GM21447 (cell line): Measurements from ENCODE around the gene CYP21A2.
"Not testable (repeated sequence)": the region's sequence is repeated elsewhere in the genome, so short reads cannot be mapped to it uniquely, and the experiment has no call there.

Experiments used
- ATAC-seq: cut with Tn5 transposase; IDR thresholded peaks from one replicate; pipeline ENCODE4 v1.9.1; 2021; ENCODE audit not compliant: unreplicated experiment

Gene CYP21A2

GRCh38 chr6:32029553-32029952 lies 8.7 kb upstream of the CYP21A2 start:
- ATAC-seq = not testable (repeated sequence)

GRCh38 chr6:32035283-32036013 lies 2.8 kb upstream of the CYP21A2 start:
- ATAC-seq = not testable (repeated sequence)

GRCh38 chr6:32037136-32037535 lies 1.1 kb upstream of the CYP21A2 start:
- ATAC-seq = not testable (repeated sequence)

- ATAC-seq = not testable (repeated sequence)
Observed at GRCh38 chr6:32038878-32039277, 663 bp downstream of the CYP21A2 start.

GRCh38 chr6:32039321-32040274 lies 1.4 kb downstream of the CYP21A2 start:
- ATAC-seq = not testable (repeated sequence)

GRCh38 chr6:32040299-32041049 lies 2.3 kb downstream of the CYP21A2 start:
- ATAC-seq = not testable (repeated sequence)

- not testable (repeated sequence) for ATAC-seq
Observed at GRCh38 chr6:32041050-32041321, 2.8 kb downstream of the CYP21A2 start.

GRCh38 chr6:32041385-32041784 lies 3.2 kb downstream of the CYP21A2 start:
- ATAC-seq = not testable (repeated sequence)

GRCh38 chr6:32042276-32042675 lies 4.1 kb downstream of the CYP21A2 start:
- ATAC-seq = not testable (repeated sequence)

- not testable (repeated sequence) for ATAC-seq
Observed at GRCh38 chr6:32043589-32044380, 5.6 kb downstream of the CYP21A2 start.

- not testable (repeated sequence) for ATAC-seq
Observed at GRCh38 chr6:32044916-32045315, 6.7 kb downstream of the CYP21A2 start.

- no peak for ATAC-seq
Observed at GRCh38 chr6:32045811-32046449, 7.7 kb downstream of the CYP21A2 start.

GRCh38 chr6:32046450-32047083 lies 8.4 kb downstream of the CYP21A2 start:
- no peak for ATAC-seq

GRCh38 chr6:32047084-32047478 lies 8.9 kb downstream of the CYP21A2 start:
- ATAC-seq = no peak

- no peak for ATAC-seq
Observed at GRCh38 chr6:32047539-32047854, 9.3 kb downstream of the CYP21A2 start.

- no peak for ATAC-seq
Observed at GRCh38 chr6:32047855-32048766, 9.9 kb downstream of the CYP21A2 start.

- not testable (repeated sequence) for ATAC-seq
Observed at GRCh38 chr6:32049149-32049548, 10.9 kb downstream of the CYP21A2 start.

GRCh38 chr6:32049736-32050135 lies 11.5 kb downstream of the CYP21A2 start:
- ATAC-seq = not testable (repeated sequence)

- ATAC-seq = no peak
Observed at GRCh38 chr6:32050562-32050961, 12.3 kb downstream of the CYP21A2 start.
